K562 (cell line): Measurements from ENCODE around the gene GDF11. TPM values are rescaled to one million over a fixed set of nuclear protein-coding genes. Genes with fewer than 3 reads are reported as not detected.

Source experiments
- DNMT1 ChIP-seq: fragments of 450-650 bp; IDR thresholded peaks from 2 replicates; pipeline ENCODE4 v1.6.1; 2016; ENCODE audit warnings: antibody characterized with exemption, mild to moderate bottlenecking
- EGR1 ChIP-seq: fragments of 450-650 bp; conservative IDR thresholded peaks from 2 replicates; pipeline ENCODE4 v1.6.1; 2017; ENCODE audit warnings: mild to moderate bottlenecking
- ELF1 ChIP-seq: fragments of 200-800 bp; sonication (Bioruptor generic); IDR thresholded peaks from 2 replicates; pipeline ENCODE4 v1.6.1; 2016; ENCODE audit warnings: missing genetic modification characterization, missing compliant biosample characterization
- HDAC3 ChIP-seq: fragments of 450-650 bp; IDR thresholded peaks from 2 replicates; pipeline ENCODE4 v1.6.1; 2018; ENCODE audit warnings: borderline replicate concordance, mild to moderate bottlenecking, moderate library complexity; ENCODE audit not compliant: partially characterized antibody
- HDGF ChIP-seq: fragments of 450-650 bp; IDR thresholded peaks from 2 replicates; pipeline ENCODE4 v1.6.1; 2016
- KLF13 ChIP-seq: fragments of 450-650 bp; IDR thresholded peaks from 2 replicates; pipeline ENCODE4 v1.6.1; 2016; ENCODE audit warnings: missing genetic modification characterization, low read depth, mild to moderate bottlenecking, missing compliant biosample characterization, moderate library complexity, borderline replicate concordance
- MTA3 ChIP-seq: fragments of 450-650 bp; formaldehyde crosslinking; IDR thresholded peaks from 2 replicates; pipeline ENCODE4 v1.6.1; 2017; ENCODE audit warnings: mild to moderate bottlenecking, borderline replicate concordance
- NRF1 ChIP-seq, 2 experiments: fragments of 450-650 bp; IDR thresholded peaks in 1 of 2; conservative IDR thresholded peaks in 1 of 2; 2 replicates each; pipeline ENCODE4 v1.6.1; 2014; ENCODE audit warnings: mild to moderate bottlenecking in 2 of 2
- PPARD ChIP-seq: fragments of 250-450 bp; sonication (Bioruptor Pico); IDR thresholded peaks from 2 replicates; pipeline ENCODE4 v1.8.0; 2022; ENCODE audit warnings: inconsistent platforms, mild to moderate bottlenecking, moderate library complexity
- SNIP1 ChIP-seq: fragments of 450-650 bp; IDR thresholded peaks from 2 replicates; pipeline ENCODE4 v1.7.1; 2017; ENCODE audit warnings: low read depth, mild to moderate bottlenecking
- STAT5A ChIP-seq: IDR thresholded peaks from 2 replicates; pipeline ENCODE4 v1.6.1; 2012; ENCODE audit warnings: low read length, inconsistent platforms, borderline replicate concordance
- ZEB2 ChIP-seq: fragments of 450-650 bp; IDR thresholded peaks from 2 replicates; pipeline ENCODE4 v1.6.1; 2016
- ZNF551 ChIP-seq: fragments of 250-450 bp; sonication (Bioruptor Pico); IDR thresholded peaks from 2 replicates; pipeline ENCODE4 v1.5.0; 2021; ENCODE audit warnings: mild to moderate bottlenecking, moderate library complexity
- ZNF699 ChIP-seq: fragments of 250-450 bp; sonication (Bioruptor Pico); IDR thresholded peaks from 2 replicates; pipeline ENCODE4 v1.8.0; 2021; ENCODE audit warnings: mild to moderate bottlenecking, moderate library complexity; ENCODE audit not compliant: insufficient replicate concordance
- ZNF764 ChIP-seq: fragments of 250-450 bp; sonication (Bioruptor Pico); IDR thresholded peaks from 2 replicates; pipeline ENCODE4 v1.4.0; 2020; ENCODE audit warnings: low read depth, mild to moderate bottlenecking, moderate library complexity
- polyA plus RNA-seq, 8 experiments: library from polyadenylated mRNA; depleted of rRNA in 4 of 8; stranded (reverse) in 5 of 8; unstranded in 3 of 8; fragments of >200 nt; fragmentation: Nextera tagmentation in 2 of 8; fragmentation: Illumina TruSeq in 1 of 8; extraction: Ambion mirVana in 2 of 8; extraction: Trizol in 1 of 8; gene quantifications; 2 replicates each; pipeline versions ENCODE4 v1.2.1 to v1.2.3, GENCODE V29; 2011 to 2014; ENCODE audit warnings: inconsistent platforms in 1 of 8, missing spikeins in 1 of 8
- total RNA-seq, 7 experiments: library from RNA; depleted of rRNA in 6 of 7; stranded (reverse); fragments of >200 nt in 6 of 7; fragmentation: Illumina TruSeq in 2 of 7; extraction: Trizol in 2 of 7; gene quantifications; 2 replicates each; pipeline versions ENCODE4 v1.2.1 to v1.2.3, GENCODE V29; 2011 to 2021; ENCODE audit warnings: low replicate concordance in 1 of 7
- TF ChIP-seq, protein P1 (sequence below), 2 experiments: fragments of 200-800 bp in 1 of 2; sonication (Bioruptor generic) in 1 of 2; sonication (generic) in 1 of 2; formaldehyde crosslinking in 1 of 2; IDR thresholded peaks in 1 of 2; conservative IDR thresholded peaks in 1 of 2; 2 replicates each; pipeline versions ENCODE4 v1.5.0 to v1.6.1; 2016 to 2020; ENCODE audit warnings: missing compliant biosample characterization in 1 of 2, missing genetic modification characterization in 1 of 2, missing genetic modification reagents in 1 of 2
- TF ChIP-seq, protein P2 (sequence below), 2 experiments: fragments of 450-650 bp; IDR thresholded peaks; 2 replicates each; pipeline ENCODE4 v1.6.1; 2016
- TF ChIP-seq, protein P3 (sequence below): sonication (generic); formaldehyde crosslinking; IDR thresholded peaks from 2 replicates; pipeline ENCODE4 v1.8.1; 2023; ENCODE audit warnings: mild to moderate bottlenecking, missing genetic modification reagents
- TF ChIP-seq, protein P4 (sequence below), 3 experiments: IDR thresholded peaks in 2 of 3; conservative IDR thresholded peaks in 1 of 3; 2 replicates each; pipeline ENCODE4 v1.5.1; 2011 to 2012; ENCODE audit warnings: low read length in 3 of 3, mild to moderate bottlenecking in 3 of 3, control low read depth in 2 of 3, improper control_type of control experiment in 1 of 3, inconsistent platforms in 1 of 3, low read depth in 1 of 3, mixed read lengths in 1 of 3, moderate library complexity in 1 of 3; ENCODE audit not compliant: insufficient read depth in 2 of 3

Gene GDF11
- total and polyA plus RNA-seq, 9 of the 15 experiments (the other 6 are each of a cell fraction or from before 2014, with no cell fraction given) = 1.4 to 15.7 (median 4.8) TPM

DNA sequence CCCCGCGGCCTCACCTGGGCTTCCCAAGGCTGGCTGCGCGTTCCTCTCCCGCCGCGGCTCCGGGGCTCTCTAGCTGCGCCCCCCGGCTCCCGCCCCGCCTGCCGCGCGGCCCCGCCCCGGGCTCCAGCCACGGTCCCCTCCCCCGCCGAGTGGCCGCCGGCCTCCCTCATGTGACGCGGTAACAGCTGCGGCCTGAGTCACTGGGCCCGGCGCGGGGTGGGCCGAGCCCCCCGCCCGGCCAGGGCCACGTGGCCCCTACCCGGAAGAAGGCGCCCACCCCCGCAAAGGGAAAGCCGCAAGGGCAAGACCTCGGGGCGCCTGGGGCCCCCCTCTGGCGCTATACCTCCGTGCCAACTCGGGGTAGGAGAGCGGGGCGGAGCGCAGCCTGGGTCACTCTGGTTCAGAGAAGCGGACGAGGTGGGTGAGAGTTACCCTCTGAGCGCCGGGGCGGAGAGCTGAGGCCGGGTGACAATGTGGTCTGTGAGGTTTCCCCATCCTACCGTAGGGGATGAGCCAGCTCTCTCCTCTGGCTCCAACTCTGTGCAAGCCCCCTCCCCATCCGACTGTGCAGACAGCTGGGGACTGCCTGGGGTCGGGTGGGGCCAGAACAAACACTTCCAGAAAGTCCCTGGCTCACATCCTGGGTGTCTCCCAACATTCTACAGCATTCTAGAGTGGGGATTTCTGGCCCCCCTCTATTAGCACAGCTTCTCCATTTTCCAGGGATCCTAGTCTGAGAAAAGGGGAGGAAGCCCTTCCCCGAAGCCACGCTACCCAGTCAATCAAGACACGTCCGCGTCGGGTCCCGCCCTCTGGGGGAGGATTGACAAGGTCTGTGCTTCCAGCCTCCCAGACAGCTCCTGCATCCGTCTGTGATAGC lies 13.7 kb upstream of the GDF11 start, which contains the start of gene CD63 (continued):
- TF ChIP-seq, protein P1, sequence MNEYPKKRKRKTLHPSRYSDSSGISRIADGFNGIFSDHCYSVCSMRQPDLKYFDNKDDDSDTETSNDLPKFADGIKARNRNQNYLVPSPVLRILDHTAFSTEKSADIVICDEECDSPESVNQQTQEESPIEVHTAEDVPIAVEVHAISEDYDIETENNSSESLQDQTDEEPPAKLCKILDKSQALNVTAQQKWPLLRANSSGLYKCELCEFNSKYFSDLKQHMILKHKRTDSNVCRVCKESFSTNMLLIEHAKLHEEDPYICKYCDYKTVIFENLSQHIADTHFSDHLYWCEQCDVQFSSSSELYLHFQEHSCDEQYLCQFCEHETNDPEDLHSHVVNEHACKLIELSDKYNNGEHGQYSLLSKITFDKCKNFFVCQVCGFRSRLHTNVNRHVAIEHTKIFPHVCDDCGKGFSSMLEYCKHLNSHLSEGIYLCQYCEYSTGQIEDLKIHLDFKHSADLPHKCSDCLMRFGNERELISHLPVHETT (CRISPR knock-in tag; conservative IDR thresholded peaks at IDR 0.05 in 1 of 2, IDR thresholded peaks at IDR 0.05 in 1 of 2) = no peak
- TF ChIP-seq STAT5A = no peak
- TF ChIP-seq ZNF551 (CRISPR knock-in tag) = no peak
- TF ChIP-seq ZNF764 (CRISPR knock-in tag) = no peak
- TF ChIP-seq PPARD (CRISPR knock-in tag) = no peak
- TF ChIP-seq EGR1 = peak; percentile 99
- TF ChIP-seq HDGF = no peak
- no peak for TF ChIP-seq SNIP1
- no peak for TF ChIP-seq ZEB2
- no peak for TF ChIP-seq HDAC3
- peak; percentile 90 for TF ChIP-seq ELF1 (tag)
- TF ChIP-seq, protein P2, sequence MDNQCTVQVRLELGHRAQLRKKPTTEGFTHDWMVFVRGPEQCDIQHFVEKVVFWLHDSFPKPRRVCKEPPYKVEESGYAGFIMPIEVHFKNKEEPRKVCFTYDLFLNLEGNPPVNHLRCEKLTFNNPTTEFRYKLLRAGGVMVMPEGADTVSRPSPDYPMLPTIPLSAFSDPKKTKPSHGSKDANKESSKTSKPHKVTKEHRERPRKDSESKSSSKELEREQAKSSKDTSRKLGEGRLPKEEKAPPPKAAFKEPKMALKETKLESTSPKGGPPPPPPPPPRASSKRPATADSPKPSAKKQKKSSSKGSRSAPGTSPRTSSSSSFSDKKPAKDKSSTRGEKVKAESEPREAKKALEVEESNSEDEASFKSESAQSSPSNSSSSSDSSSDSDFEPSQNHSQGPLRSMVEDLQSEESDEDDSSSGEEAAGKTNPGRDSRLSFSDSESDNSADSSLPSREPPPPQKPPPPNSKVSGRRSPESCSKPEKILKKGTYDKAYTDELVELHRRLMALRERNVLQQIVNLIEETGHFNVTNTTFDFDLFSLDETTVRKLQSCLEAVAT (IDR thresholded peaks at IDR 0.05) = no peak
- TF ChIP-seq KLF13 (tag) = no peak
- TF ChIP-seq MTA3 = peak; percentile 91; the same call in 1 of the 2 replicates
- TF ChIP-seq NRF1 (conservative IDR thresholded peaks at IDR 0.05 in 1 of 2, IDR thresholded peaks at IDR 0.05 in 1 of 2) = peak; percentile 34 to 41
- TF ChIP-seq ZNF699 (CRISPR knock-in tag) = no peak
- TF ChIP-seq DNMT1 = no peak
- TF ChIP-seq, protein P3, sequence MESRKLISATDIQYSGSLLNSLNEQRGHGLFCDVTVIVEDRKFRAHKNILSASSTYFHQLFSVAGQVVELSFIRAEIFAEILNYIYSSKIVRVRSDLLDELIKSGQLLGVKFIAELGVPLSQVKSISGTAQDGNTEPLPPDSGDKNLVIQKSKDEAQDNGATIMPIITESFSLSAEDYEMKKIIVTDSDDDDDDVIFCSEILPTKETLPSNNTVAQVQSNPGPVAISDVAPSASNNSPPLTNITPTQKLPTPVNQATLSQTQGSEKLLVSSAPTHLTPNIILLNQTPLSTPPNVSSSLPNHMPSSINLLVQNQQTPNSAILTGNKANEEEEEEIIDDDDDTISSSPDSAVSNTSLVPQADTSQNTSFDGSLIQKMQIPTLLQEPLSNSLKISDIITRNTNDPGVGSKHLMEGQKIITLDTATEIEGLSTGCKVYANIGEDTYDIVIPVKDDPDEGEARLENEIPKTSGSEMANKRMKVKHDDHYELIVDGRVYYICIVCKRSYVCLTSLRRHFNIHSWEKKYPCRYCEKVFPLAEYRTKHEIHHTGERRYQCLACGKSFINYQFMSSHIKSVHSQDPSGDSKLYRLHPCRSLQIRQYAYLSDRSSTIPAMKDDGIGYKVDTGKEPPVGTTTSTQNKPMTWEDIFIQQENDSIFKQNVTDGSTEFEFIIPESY = peak; percentile 29; the same call in 1 of the 2 replicates
- TF ChIP-seq, protein P4, sequence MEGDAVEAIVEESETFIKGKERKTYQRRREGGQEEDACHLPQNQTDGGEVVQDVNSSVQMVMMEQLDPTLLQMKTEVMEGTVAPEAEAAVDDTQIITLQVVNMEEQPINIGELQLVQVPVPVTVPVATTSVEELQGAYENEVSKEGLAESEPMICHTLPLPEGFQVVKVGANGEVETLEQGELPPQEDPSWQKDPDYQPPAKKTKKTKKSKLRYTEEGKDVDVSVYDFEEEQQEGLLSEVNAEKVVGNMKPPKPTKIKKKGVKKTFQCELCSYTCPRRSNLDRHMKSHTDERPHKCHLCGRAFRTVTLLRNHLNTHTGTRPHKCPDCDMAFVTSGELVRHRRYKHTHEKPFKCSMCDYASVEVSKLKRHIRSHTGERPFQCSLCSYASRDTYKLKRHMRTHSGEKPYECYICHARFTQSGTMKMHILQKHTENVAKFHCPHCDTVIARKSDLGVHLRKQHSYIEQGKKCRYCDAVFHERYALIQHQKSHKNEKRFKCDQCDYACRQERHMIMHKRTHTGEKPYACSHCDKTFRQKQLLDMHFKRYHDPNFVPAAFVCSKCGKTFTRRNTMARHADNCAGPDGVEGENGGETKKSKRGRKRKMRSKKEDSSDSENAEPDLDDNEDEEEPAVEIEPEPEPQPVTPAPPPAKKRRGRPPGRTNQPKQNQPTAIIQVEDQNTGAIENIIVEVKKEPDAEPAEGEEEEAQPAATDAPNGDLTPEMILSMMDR (IDR thresholded peaks at IDR 0.05 in 2 of 3, conservative IDR thresholded peaks at IDR 0.05 in 1 of 3; ENCODE audit: insufficient read depth in 2 of 3, low read depth in 1 of 3, low read length in 3 of 3) = no peak
